GM19043 (cell line): ENCODE data around the gene IFNA8.
"Not testable (repeated sequence)": the region's sequence is repeated elsewhere in the genome, so short reads cannot be mapped to it uniquely, and the experiment has no call there.

Experiments
- ATAC-seq: cut with Tn5 transposase; IDR thresholded peaks from one replicate; pipeline ENCODE4 v1.9.1; 2021; ENCODE audit warnings: low read depth; ENCODE audit not compliant: unreplicated experiment

The IFNA8 gene

GRCh38 chr9:21408817-21409216 is at the start of gene IFNA8:
Gene IFNA8, plus strand, starts transcription at chr9:21409117. Its CDS starts 60 bp downstream, at chr9:21409177.
- ATAC-seq, result no peak

DNA sequence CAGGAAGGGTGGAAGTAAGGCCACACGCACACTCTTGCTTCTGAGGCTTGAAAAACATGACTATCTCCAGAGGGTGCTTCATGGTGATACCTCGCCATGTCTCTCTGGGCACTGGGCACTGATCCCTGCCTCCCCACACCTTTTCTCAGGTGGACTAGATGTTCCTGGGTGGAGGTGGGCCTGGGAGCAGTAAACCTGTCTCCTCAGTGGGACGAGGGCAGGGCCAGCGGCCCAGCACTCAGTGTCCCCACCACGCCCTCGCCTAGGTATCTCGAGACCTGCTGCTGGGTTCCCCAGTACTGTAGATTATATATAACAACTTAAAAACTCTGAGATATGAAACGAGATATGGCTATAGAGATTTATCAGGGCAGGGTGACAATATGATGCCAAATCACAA is 46.6 kb upstream of the IFNA8 start:
- no peak for ATAC-seq

- ATAC-seq, result peak; percentile 97
Observed at GRCh38 chr9:21367169-21367568, 41.7 kb upstream of the IFNA8 start.

GRCh38 chr9:21367957-21368356 is 41.0 kb upstream of the IFNA8 start, which contains the start of gene IFNA13:
Gene IFNA13, minus strand, starts transcription at chr9:21368057. Its CDS starts 47 bp downstream, at chr9:21368010.
- no peak for ATAC-seq

GRCh38 chr9:21371467-21371866 is 37.5 kb upstream of the IFNA8 start:
- not testable (repeated sequence) for ATAC-seq

- ATAC-seq, result peak; percentile 96
Observed at GRCh38 chr9:21381448-21382339, 27.2 kb upstream of the IFNA8 start.

DNA sequence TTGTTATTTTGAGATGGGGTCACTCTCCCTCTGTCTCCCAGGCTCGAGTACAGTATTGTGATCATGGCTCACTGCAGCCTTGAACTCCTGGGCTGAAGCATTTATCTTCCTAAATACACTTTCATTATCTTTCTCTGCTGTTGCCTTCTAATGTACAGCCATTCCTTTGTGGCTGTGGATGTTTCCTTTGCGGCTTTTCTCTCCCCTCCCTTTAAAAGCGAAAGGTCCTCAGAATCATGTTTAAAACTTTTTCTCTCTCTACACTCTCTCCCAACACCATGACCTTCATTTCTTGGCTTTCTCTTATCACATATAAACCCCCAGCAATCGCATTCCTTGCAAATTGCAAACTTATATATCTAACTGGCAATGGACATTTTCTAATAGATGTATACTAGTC is 25.3 kb upstream of the IFNA8 start:
- ATAC-seq, result no peak

DNA sequence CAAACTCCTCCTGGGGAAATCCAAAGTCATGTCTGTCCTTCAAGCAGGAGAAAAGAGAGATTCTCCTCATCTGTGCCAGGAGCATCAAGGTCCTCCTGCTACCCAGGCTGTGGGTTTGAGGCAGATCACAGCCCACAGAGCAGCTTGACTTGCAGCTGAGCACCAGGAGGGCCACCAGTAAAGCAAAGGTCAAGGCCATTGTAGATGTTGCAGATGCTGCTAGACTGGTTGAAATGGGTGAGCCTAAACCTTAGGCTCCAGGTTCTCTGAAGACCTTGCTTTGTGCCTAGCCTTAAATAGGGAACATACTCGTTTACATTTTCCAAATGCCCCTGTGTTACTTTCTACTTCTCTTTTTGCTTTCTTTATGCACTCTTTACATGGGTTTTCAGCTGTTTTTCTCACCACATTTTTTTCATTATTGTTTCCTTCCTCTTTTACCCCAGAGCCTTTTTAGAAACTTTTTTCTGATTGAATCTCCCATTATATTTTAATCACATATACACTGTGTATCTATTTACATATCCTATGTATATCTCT is 23.7 kb upstream of the IFNA8 start, which contains the start of gene IFNA2:
Gene IFNA2, minus strand, starts transcription at position 268 of the 540 bp plus-strand sequence. Its CDS starts 69 bp downstream, at position 199.
- ATAC-seq, result no peak

GRCh38 chr9:21392270-21392669 is 16.6 kb upstream of the IFNA8 start:
- peak; percentile 73 for ATAC-seq

GRCh38 chr9:21395778-21396717 is 12.9 kb upstream of the IFNA8 start:
- peak; percentile 64 for ATAC-seq

DNA sequence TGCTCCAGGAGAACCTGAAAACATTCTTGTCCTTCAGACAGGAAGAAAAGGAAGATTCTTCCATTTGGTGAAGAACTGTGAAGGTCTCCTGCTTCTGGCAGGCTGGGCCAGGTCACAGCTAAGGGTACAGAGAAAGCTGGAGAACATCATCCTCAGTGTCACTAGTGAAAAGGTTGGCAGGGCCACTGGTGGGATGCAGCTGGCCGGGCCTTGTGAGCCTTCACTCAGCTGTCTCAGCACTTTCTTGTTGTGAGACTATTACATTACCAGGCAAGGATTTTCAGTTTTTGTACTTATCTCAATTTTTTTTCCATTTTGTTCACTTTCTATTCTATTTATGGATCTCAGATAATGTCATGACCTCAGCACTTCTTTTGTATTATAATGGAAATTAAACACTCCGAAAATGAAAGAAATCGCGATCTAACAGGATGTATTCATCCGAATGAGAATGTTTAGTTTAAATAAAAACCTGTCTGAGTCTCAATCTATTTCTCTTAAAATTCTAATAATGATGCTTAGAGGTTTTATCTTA is 9.9 kb upstream of the IFNA8 start:
- no peak for ATAC-seq

DNA sequence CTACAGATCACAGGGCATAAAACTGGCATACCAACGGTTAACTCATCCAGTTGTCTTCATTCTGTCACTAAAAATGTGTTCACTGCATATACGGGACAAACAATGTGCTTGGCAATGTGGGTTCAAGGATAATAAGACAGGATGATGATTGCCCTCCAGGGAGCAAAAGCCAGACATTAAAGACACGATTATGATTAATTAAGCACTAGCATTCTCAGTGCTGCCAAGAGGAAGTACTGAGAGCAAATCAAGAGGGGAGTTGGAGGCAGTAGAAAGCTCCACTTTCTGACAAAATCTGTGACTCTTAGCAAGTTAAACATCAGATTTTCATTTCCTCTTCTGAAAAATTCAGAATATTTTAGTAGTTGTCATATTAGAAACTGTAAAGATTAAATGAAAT is 9.0 kb upstream of the IFNA8 start:
- no peak for ATAC-seq

DNA sequence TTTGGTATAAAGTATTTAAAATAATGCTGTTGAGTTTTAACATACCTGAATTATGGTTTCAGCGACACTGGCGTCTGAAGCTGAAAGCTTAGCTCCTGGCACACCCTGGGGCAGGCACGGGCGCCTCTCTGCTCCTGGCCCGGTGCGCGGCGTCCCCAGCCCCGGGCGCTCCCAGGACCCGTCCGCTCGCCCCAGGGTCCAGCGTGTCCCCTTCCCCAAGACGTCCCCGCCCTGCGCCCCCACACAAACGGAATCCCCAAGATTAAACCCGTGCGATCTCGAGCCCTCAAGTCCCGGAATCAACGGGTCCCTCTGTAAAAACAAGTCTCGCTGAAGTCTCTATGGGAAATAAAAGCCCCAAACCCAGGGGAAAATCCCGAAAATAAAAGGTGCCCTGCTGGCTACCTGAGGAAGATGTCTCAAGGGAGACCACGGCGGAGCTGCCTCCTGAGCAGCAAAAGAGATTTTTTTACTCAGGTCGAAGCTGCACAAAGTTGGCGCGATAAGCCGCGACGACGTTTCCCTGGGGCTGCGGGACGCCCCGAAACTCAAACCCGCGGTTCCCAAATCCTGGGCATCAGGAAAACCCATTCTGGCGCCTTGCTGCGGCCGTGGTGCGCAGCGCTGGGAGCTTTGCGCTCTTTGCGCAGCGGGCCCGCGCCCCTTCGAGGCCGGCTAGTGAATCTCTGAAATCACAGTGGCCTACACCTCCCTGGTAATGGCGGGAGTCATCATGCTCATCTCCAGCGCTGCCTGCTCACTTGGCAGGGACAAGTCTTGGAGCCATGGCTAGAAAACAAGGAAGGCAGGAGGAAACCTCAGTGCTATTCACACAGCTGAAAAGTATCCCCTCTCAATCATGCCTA is 6.3 kb upstream of the IFNA8 start:
- ATAC-seq, result peak; percentile 68

- ATAC-seq, result no peak
Observed at GRCh38 chr9:21404146-21404545, 4.8 kb upstream of the IFNA8 start.

GRCh38 chr9:21412107-21412506 is 3.2 kb downstream of the IFNA8 start:
- ATAC-seq, result peak; percentile 58

GRCh38 chr9:21413151-21413550 is 4.2 kb downstream of the IFNA8 start:
- ATAC-seq, result no peak

DNA sequence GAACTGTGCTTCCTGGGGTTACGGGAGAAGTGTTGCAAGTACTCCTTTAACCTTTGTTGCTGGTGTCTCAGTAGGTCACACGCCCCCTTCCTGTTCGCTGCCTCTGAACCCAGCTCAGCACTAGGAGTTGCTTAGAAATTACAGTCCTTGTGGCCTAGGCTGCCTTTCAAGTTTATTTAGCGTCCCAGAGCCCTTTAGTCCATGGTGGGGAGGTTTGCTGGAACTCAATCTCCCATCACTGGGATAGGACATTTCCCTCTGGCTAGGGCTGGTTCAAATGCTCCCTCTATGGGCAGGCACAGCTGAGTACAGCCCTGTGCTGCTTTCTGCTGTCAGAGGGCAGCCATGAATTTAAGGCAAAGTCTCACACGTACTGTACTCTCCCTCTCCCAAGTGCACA is 4.7 kb downstream of the IFNA8 start:
- peak; percentile 50 for ATAC-seq

DNA sequence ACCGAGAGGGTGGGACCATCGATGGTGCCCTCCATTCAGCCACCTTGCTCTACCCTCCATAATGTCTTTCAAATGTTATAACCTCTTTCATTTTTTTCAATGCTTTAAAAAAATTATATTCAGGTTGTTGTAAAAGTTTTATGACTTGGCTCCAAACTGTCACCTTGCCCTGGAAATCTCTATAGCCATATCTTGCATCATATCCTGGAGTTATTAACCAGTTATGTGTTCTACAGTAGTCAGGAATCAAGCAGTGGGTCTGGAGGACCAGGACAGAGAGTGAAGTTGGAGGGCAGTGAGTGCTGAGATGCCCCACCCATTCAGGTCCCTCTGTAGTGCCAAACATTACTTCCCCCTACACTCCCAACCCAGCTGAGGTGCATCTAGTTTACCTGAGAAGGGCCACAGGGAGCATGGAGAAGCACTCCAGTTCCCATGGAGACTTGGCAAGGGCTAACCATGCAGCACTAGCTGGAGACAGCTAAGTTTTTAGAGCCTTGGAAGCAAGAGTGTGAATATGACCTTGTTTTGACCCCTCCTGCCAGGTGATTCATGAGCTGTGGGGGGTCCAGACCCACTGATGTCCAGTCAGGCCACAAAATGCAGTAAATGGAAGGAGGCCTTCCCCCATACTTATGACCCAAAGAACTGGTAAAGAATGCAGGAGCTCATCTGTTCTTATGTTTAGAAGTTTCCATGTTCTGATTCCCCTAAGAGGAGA is 5.5 kb downstream of the IFNA8 start:
- no peak for ATAC-seq
